ENCODE data around the gene ELAVL1. TPM values are rescaled to one million over a fixed set of nuclear protein-coding genes. Genes with fewer than 3 reads are reported as not detected.

ELAVL1 gene
- total and polyA plus RNA-seq, 2 experiments from 2014 or later: 57.7 to 89.9 TPM

GRCh38 chr19:7994114-7994513 lies 11.3 kb downstream of the ELAVL1 start:
- Histone ChIP-seq H3K27ac (peak overlapping the region; percentile 15), H4K20me1 (ENCODE audit: insufficient read depth, poor library complexity, severe bottlenecking) (peaks cover 86% of the 10 kb centered on the region), H3K9me3 (ENCODE audit: low read depth) (no peaks in the 10 kb centered on the region), H3K27me3 (no peaks in the 10 kb centered on the region), H3K9me2 (replicated peaks; ENCODE audit: insufficient read depth) (no peaks in the 10 kb centered on the region), H2AFZ (no peak overlapping the region), H3K36me3 (replicated peaks; ENCODE audit: insufficient read depth, low read depth) (no peaks in the 10 kb centered on the region), H3K4me2 (no peak overlapping the region), H3K4me3 (no peak overlapping the region), H3K4me1 (ENCODE audit: insufficient read depth) (no peaks in the 10 kb centered on the region), H3K79me2 (peaks cover 100% of the 10 kb centered on the region)
- TF ChIP-seq CTCF (IDR thresholded peaks at IDR 0.05; ENCODE audit: poor library complexity) (no peak), EZH2phosphoT487 (IDR thresholded peaks at IDR 0.05; ENCODE audit: low read depth, severe bottlenecking, unreplicated experiment) (no peak), EZH2 (IDR thresholded peaks at IDR 0.05; ENCODE audit: borderline replicate concordance) (no peak)
- no peak for DNase-seq (ENCODE audit: low spot score)
- WGBS (ENCODE audit: low lambda C conversion rate, missing lambda C conversion rate): 80% methylated on average over 6 of the region's 6 CpGs

GRCh38 chr19:7993560-7993959 lies 11.9 kb downstream of the ELAVL1 start:
- Histone ChIP-seq H3K4me3 (no peak overlapping the region), H3K79me2 (peaks cover 100% of the 10 kb centered on the region), H3K4me2 (no peak overlapping the region), H3K27me3 (no peaks in the 10 kb centered on the region), H4K20me1 (ENCODE audit: insufficient read depth, poor library complexity, severe bottlenecking) (peaks cover 86% of the 10 kb centered on the region), H3K9me3 (ENCODE audit: low read depth) (no peaks in the 10 kb centered on the region), H3K9me2 (replicated peaks; ENCODE audit: insufficient read depth) (no peaks in the 10 kb centered on the region), H3K27ac (peak overlapping the region; percentile 15), H2AFZ (no peak overlapping the region), H3K36me3 (replicated peaks; ENCODE audit: insufficient read depth, low read depth) (no peaks in the 10 kb centered on the region), H3K4me1 (ENCODE audit: insufficient read depth) (no peaks in the 10 kb centered on the region)
- DNase-seq (ENCODE audit: low spot score): no peak
- TF ChIP-seq EZH2 (IDR thresholded peaks at IDR 0.05; ENCODE audit: borderline replicate concordance): no peak
- TF ChIP-seq EZH2phosphoT487 (IDR thresholded peaks at IDR 0.05; ENCODE audit: low read depth, severe bottlenecking, unreplicated experiment): no peak
- TF ChIP-seq CTCF (IDR thresholded peaks at IDR 0.05; ENCODE audit: poor library complexity): no peak
- 85% methylated on average over 11 of the region's 11 CpGs for WGBS (ENCODE audit: low lambda C conversion rate, missing lambda C conversion rate)

GRCh38 chr19:7992575-7992974 lies 12.9 kb downstream of the ELAVL1 start:
- Histone ChIP-seq H3K27me3 (no peaks in the 10 kb centered on the region), H4K20me1 (ENCODE audit: insufficient read depth, poor library complexity, severe bottlenecking) (peaks cover 84% of the 10 kb centered on the region), H3K36me3 (replicated peaks; ENCODE audit: insufficient read depth, low read depth) (no peaks in the 10 kb centered on the region), H3K79me2 (peaks cover 99% of the 10 kb centered on the region), H3K9me3 (ENCODE audit: low read depth) (no peaks in the 10 kb centered on the region), H3K4me1 (ENCODE audit: insufficient read depth) (no peaks in the 10 kb centered on the region), H3K4me2 (no peak overlapping the region), H2AFZ (no peak overlapping the region), H3K27ac (no peak overlapping the region), H3K4me3 (no peak overlapping the region), H3K9me2 (replicated peaks; ENCODE audit: insufficient read depth) (no peaks in the 10 kb centered on the region)
- no peak for TF ChIP-seq CTCF (IDR thresholded peaks at IDR 0.05; ENCODE audit: poor library complexity)
- TF ChIP-seq EZH2 (IDR thresholded peaks at IDR 0.05; ENCODE audit: borderline replicate concordance): no peak
- no peak for TF ChIP-seq EZH2phosphoT487 (IDR thresholded peaks at IDR 0.05; ENCODE audit: low read depth, severe bottlenecking, unreplicated experiment)
- no peak for DNase-seq (ENCODE audit: low spot score)
- 81% methylated on average over 10 of the region's 10 CpGs for WGBS (ENCODE audit: low lambda C conversion rate, missing lambda C conversion rate)

Measured in hepatocyte (in vitro differentiated cells).